SW480 (cell line): Measurements from ENCODE around the gene IL18.
"Not testable (repeated sequence)": the region's sequence is repeated elsewhere in the genome, so short reads cannot be mapped to it uniquely, and the experiment has no call there.

Experiments
- DNase-seq: peaks from one replicate; pipeline ENCODE4 v3.0.0-alpha.2; 2016; ENCODE audit warnings: low spot score

The IL18 gene

DNA sequence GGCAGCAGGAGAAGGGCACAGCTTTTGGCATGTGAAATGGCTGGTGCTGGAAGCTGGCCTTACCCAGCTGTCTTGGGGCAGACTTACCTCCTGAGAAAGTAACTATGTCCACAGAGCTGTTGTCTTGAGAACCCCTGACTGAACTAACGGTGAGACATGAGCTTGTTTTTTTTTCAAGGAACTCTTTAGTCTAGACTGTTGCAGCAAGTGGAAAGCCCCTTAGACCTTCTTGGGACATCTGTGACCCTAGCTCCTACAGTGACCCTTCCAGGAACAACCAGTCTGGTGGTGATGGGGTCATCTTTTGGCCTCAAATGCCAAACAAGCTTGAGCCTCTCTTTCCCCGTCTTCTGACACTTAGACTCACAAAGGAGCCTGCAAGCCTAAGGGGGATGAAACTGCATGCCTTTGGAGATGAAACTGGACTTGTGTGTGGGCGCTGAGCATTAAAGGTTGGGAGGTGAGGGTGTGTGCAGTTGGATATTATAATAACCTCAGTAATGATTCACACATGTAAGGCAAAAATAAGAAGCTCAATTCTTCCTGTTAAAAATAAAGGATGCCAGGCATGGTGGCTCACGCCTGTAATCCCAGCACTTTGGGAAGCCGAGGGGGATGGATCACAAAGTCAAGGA is 41.8 kb downstream of the IL18 start:
- DNase-seq: no peak

DNA sequence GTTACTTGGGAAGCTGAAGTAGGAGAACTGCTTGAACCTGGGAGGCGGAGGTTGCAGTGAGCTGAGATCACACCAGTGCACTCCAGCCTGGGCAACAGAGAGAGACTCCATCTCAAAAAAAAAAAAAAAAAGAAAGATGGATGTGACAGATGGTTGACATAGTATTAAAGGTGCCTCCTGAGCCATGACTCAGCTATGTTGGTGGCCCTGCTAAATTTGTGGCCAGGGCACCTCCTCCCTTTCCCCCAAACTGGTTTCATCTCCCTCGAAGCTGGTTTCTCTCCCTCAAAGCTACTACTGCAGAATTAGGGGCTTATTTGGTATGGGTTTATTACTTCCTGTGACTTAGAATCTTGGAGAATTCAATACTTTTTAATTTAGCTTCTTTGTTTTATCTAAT is 45.7 kb downstream of the IL18 start:
- no peak for DNase-seq

DNA sequence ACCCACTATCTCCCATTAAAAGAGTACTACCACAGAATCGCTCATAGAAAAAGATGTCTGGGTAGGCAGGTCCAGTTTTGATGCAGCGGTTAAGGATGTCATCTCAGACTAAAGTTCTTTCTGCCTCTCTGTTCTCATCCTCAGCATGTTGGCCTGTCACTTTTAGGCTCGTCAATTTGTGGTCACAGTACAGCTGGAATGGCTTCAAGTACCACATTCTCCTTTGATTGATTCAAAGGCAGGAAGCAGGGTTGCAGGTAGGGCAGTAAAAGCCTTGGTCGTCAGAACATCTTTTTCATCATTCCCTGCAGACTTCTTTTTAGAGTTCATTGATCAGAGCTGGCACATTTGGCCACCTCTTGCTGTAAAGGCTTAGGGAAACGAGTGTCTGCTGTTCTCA is 48.5 kb downstream of the IL18 start:
- DNase-seq: no peak

DNA sequence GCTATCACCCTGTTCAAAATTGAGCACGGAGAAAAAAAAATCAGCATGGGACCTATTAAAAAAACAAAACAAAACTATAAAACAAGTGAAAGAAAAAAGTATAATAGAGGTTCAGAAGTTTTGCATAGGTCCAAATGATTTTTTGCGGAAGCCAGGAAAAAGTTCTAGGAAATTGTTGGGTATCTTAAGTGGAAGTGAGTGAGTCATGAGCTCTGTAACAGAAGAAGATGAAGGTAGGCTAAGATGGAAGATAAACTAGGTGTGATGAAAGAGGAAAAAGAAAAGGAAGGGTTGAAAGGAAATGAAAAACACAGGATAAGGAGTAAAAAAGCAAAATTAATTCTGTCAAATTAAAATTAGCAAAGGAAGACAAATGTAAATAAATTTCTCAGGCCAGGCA is 49.4 kb downstream of the IL18 start:
- DNase-seq: no peak

- DNase-seq: peak; percentile 78
These were observed 50.1 kb downstream of the IL18 start for GRCh38 chr11:112113539-112114457.

GRCh38 chr11:112106070-112106469 is 57.8 kb downstream of the IL18 start:
- DNase-seq: no peak

DNA sequence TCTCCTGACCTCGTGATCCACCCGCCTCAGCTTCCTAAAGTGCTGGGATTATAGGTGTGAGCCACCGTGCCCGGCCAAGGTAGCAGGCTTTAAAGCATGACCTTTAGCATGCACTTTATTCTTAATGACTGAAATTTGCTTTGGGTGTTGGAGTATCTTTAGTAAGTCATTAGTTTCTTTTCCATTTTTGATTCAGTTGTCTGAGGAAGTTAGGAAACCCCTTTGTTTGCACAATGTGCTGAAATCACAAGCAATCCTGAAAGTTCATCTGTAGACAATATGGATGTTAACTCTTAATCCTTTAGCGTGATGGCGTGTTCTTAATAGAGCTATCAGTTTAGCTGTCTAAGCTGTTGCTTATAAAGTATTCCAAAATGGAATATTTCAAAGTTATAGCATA is 60.4 kb downstream of the IL18 start:
- no peak for DNase-seq

GRCh38 chr11:112100462-112100861 is 63.4 kb downstream of the IL18 start:
- DNase-seq: no peak

DNA sequence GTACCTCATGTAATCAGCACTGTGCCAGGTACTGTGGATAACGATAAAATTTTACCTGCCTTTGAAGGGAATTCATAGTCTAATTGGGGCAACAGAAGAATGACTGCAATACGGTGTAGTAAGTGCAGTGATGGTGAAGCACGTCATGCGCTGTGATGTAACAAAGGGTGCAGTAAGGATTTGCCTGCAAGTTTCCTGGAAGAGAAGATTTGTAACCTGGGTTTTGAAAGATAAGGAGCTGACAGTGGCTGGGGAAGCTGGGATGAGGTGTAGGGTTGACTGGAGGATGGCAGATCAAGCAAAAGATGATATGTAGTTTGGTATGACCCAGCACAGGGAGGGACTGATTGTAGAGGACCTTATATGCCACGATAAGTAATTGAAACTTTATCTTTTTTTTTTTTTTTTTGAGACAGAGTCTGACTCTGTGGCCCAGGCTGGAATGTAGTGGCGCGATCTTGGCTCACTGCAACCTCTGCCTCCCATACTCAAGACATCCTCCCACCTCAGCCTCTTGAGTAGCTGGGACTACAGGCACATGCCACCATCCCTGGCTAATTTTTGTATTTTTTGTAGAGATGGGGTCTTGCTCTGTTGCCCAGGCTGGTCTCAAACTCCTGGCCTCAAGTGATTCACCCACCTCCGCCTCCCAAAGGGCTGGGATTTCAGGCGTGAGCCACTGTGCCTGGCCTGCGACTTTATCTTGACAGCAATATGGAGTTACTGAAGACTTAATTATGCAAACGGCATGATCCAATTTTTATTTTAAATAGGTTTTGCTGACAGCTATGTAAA is 66.0 kb downstream of the IL18 start:
- no peak for DNase-seq

- DNase-seq: no peak
These were observed 67.7 kb downstream of the IL18 start for GRCh38 chr11:112096194-112096593.

DNA sequence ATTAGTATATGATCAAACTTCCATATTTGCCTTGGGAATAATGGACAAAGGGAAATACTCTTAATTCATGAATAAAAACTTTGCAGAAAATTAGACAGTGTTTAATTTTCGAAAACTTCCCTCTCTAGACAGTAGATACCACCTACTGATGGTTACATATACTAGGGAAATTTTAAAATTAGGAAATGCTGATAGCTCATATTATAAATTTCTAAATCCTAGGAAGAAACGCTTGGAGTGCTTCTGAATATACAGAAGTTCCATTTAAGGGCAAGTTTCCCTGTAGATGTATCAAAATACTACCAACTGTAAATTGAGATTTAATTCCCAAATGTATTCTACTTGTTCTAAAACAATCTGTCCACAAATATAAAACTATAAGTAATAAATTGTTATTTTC is 68.6 kb downstream of the IL18 start:
- not testable (repeated sequence) for DNase-seq
